Endothelial cell of umbilical vein (primary cell): Measurements from ENCODE around the gene SGSH. TPM values are rescaled to one million over a fixed set of nuclear protein-coding genes. Genes with fewer than 3 reads are reported as not detected.
A peak's percentile ranks its signal among the peaks of the same experiment; 100 is the strongest.

Experiments
- BruUV-seq: library from RNA; stranded (reverse); fragments of 400-500 nt; replicated peaks from 2 replicates; lab custom pipeline; 2021; lab: Mats Ljungman, UMichigan
- CTCF ChIA-PET: fragments of 300-600, 350-600 bp; sonication (Branson Sonifier 250); formaldehyde crosslinking; loops from one replicate; lab custom pipeline; 2021; ENCODE audit warnings: antibody characterized with exemption, inconsistent platforms; lab: Charles Lee
- POLR2A ChIA-PET: fragments of 300-600, 350-600 bp; sonication (Branson Sonifier 250); formaldehyde crosslinking; loops from one replicate; lab custom pipeline; 2021; ENCODE audit warnings: antibody characterized with exemption, inconsistent platforms; lab: Charles Lee
- DNase-seq: peaks from one replicate; pipeline ENCODE4 v3.0.0-alpha.2; 2011; ENCODE audit warnings: low read depth, low spot score
- FAIRE-seq: peaks from 2 replicates; lab custom pipeline; 2011; peaks lifted over from hg19 to GRCh38; lab: Jason Lieb, UNC
- H2AFZ ChIP-seq: 2 replicates; pipeline ENCODE4 v1.6.0; 2012; ENCODE audit warnings: low read depth, low read length, control low read depth, inconsistent platforms
- H3K27ac ChIP-seq: 2 replicates; pipeline ENCODE4 v1.5.1; 2011; ENCODE audit warnings: low read depth, mild to moderate bottlenecking, control low read depth, low read length, moderate library complexity; ENCODE audit not compliant: insufficient read depth
- H3K27me3 ChIP-seq, 2 experiments: 2 replicates each; pipeline versions ENCODE4 v1.6.0 to v1.6.1; 2011; ENCODE audit warnings: low read length in 2 of 2, mixed read lengths in 1 of 2; ENCODE audit not compliant: control insufficient read depth in 2 of 2, insufficient read depth in 2 of 2
- H3K36me3 ChIP-seq, 2 experiments: 2 replicates in 1 of 2; 3 replicates in 1 of 2; pipeline ENCODE4 v1.5.1; 2011; ENCODE audit warnings: low read length in 2 of 2, mild to moderate bottlenecking in 1 of 2, moderate library complexity in 1 of 2; ENCODE audit not compliant: control insufficient read depth in 2 of 2, insufficient read depth in 2 of 2; ENCODE audit errors: extremely low read depth in 1 of 2
- H3K4me1 ChIP-seq: 3 replicates; pipeline ENCODE4 v1.5.1; 2011; ENCODE audit warnings: mild to moderate bottlenecking, low read length; ENCODE audit not compliant: control insufficient read depth, insufficient read depth; ENCODE audit errors: extremely low read depth
- H3K4me2 ChIP-seq: 2 replicates; pipeline ENCODE4 v1.6.1; 2011; ENCODE audit warnings: low read length, control low read depth, mixed read lengths; ENCODE audit not compliant: insufficient read depth
- H3K4me3 ChIP-seq, 3 experiments: fragments of 200-600 bp in 1 of 3; sonication (generic), shearing (Covaris generic) in 1 of 3; replicated peaks in 1 of 3; 2 replicates each; pipeline ENCODE4 v1.5.1; 2011 to 2016; ENCODE audit warnings: control low read depth in 3 of 3, low read length in 3 of 3, mild to moderate bottlenecking in 2 of 3, inconsistent platforms in 1 of 3, low read depth in 1 of 3, moderate library complexity in 1 of 3; ENCODE audit not compliant: insufficient read depth in 1 of 3
- H3K79me2 ChIP-seq: 2 replicates; pipeline ENCODE4 v1.6.0; 2012; ENCODE audit warnings: low read length, inconsistent platforms; ENCODE audit not compliant: control insufficient read depth, insufficient read depth
- H3K9ac ChIP-seq: replicated peaks from 2 replicates; pipeline ENCODE3; 2011; ENCODE audit warnings: low read length, control low read depth; ENCODE audit not compliant: insufficient read depth; ENCODE audit errors: extremely low read depth
- H3K9me1 ChIP-seq: replicated peaks from 3 replicates; pipeline ENCODE4 v1.6.0; 2011; ENCODE audit warnings: mild to moderate bottlenecking, low read length; ENCODE audit not compliant: control insufficient read depth, insufficient read depth; ENCODE audit errors: extremely low read depth
- H3K9me3 ChIP-seq: replicated peaks from 2 replicates; pipeline ENCODE4 v1.5.1; 2012; ENCODE audit warnings: low read length, inconsistent platforms; ENCODE audit not compliant: control insufficient read depth, insufficient read depth
- H4K20me1 ChIP-seq: replicated peaks from 2 replicates; pipeline ENCODE3; 2011; ENCODE audit warnings: mild to moderate bottlenecking, low read length; ENCODE audit not compliant: control insufficient read depth, insufficient read depth; ENCODE audit errors: extremely low read depth
- FOS ChIP-seq: IDR thresholded peaks from 2 replicates; pipeline ENCODE4 v1.6.1; 2011; ENCODE audit warnings: mild to moderate bottlenecking, low read length, moderate library complexity, borderline replicate concordance; ENCODE audit not compliant: insufficient read depth
- GATA2 ChIP-seq: IDR thresholded peaks from 2 replicates; pipeline ENCODE4 v1.7.0; 2011; ENCODE audit warnings: low read depth, mild to moderate bottlenecking, moderate library complexity, mixed read lengths, low read length; ENCODE audit not compliant: insufficient read length, insufficient read depth
- JUN ChIP-seq: IDR thresholded peaks from 2 replicates; pipeline ENCODE4 v1.6.1; 2011; ENCODE audit warnings: borderline replicate concordance, low read depth; ENCODE audit not compliant: insufficient read length, insufficient read depth
- MYC ChIP-seq: IDR thresholded peaks from one replicate; pipeline ENCODE4 v1.6.1; 2011; ENCODE audit warnings: mild to moderate bottlenecking, low read depth, low read length
- POLR2A ChIP-seq: IDR thresholded peaks from 2 replicates; pipeline ENCODE4 v1.6.1; 2012; ENCODE audit warnings: low read depth, mild to moderate bottlenecking, control low read depth, low read length
- POLR2AphosphoS5 ChIP-seq: IDR thresholded peaks from 2 replicates; pipeline ENCODE4 v1.6.1; 2012; ENCODE audit warnings: low read depth, mild to moderate bottlenecking, control low read depth, low read length, moderate library complexity; ENCODE audit not compliant: insufficient read depth
- dilution Hi-C: fragments of 300-500 bp; cut with MboI; formaldehyde crosslinking; loops from one replicate; pipeline ENCODE4 v1.15.0; 2019; ENCODE audit warnings: low sequenced_read_pairs; ENCODE audit not compliant: extremely low pct_ligation_motif_present
- intact Hi-C: fragments of 100-400 bp; cut with micrococcal nuclease; formaldehyde crosslinking; loops from one replicate; pipeline ENCODE4 v1.10.0; 2022
- polyA plus RNA-seq, 4 experiments: library from polyadenylated mRNA; depleted of rRNA in 3 of 4; stranded (reverse) in 3 of 4; unstranded in 1 of 4; fragments of >200 nt; gene quantifications; 2 replicates each; pipeline versions ENCODE4 v1.2.1 to v1.2.3, GENCODE V29; 2011 to 2012; ENCODE audit warnings: missing spikeins in 1 of 4
- total RNA-seq: library from RNA; stranded (reverse); gene quantifications from 2 replicates; pipeline ENCODE4 v1.2.3, GENCODE V29; 2021
- TF ChIP-seq, protein P1 (sequence below): IDR thresholded peaks from 2 replicates; pipeline ENCODE4 v1.6.1; 2011; ENCODE audit not compliant: insufficient read depth, insufficient read length
- TF ChIP-seq, protein P2 (sequence below), 2 donors: IDR thresholded peaks; 1 replicate in 1 of 2; 2 replicates in 1 of 2; pipeline ENCODE4 v1.5.1; 2011; ENCODE audit warnings: low read length in 2 of 2, mild to moderate bottlenecking in 2 of 2, moderate library complexity in 2 of 2, control low read depth in 1 of 2, inconsistent platforms in 1 of 2, low read depth in 1 of 2; ENCODE audit not compliant: insufficient read depth in 1 of 2; ENCODE audit errors: extremely low read depth in 1 of 2

SGSH gene
- total and polyA plus RNA-seq, 2 donors (not counting 3 experiments of a cell fraction or from before 2014, with no cell fraction given): 81.4 to 217 TPM

GRCh38 chr17:80260791-80261158, 40.6 kb upstream of the SGSH start, which contains the start of gene RNF213:
TSS of gene RNF213 (plus strand) at chr17:80260852. CDS start at chr17:80263682, 2,830 bp downstream.
- H3K4me1 ChIP-seq: peaks cover 33% of the 10 kb centered on the region
- no peaks in the 10 kb centered on the region for H3K9me1 ChIP-seq
- dilution Hi-C loops: no loop called here
- H3K27ac ChIP-seq: peak within 1 kb of the TSS; percentile 82
- no peaks in the 10 kb centered on the region for H3K27me3 ChIP-seq
- H3K79me2 ChIP-seq: peaks cover 22% of the 10 kb centered on the region
- ChIA-PET POLR2A (no interaction called here), CTCF (interaction anchor here (1.7 kb wide), 1 partner anchor 66 kb away, joined by 6 read pairs; no protein-coding TSS in a partner anchor)
- no peak for FAIRE-seq
- peak within 1 kb of the TSS; percentile 52 for H3K4me2 ChIP-seq
- no TSS peak for BruUV-seq
- H3K9ac ChIP-seq: peak within 1 kb of the TSS; percentile 76
- peak within 1 kb of the TSS; percentile 14 for H2AFZ ChIP-seq
- TF ChIP-seq, protein P1, sequence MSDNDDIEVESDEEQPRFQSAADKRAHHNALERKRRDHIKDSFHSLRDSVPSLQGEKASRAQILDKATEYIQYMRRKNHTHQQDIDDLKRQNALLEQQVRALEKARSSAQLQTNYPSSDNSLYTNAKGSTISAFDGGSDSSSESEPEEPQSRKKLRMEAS: no peak
- TF ChIP-seq POLR2AphosphoS5: peak; percentile 84
- DNase-seq: peak; percentile 6
- no peaks in the 10 kb centered on the region for H4K20me1 ChIP-seq
- no peaks in the 10 kb centered on the region for H3K9me3 ChIP-seq
- H3K4me3 ChIP-seq: peak within 1 kb of the TSS; percentile 45 to 77 (median 60)
- peaks cover under 1 to 2% of the 10 kb centered on the region in 2 experiments for H3K36me3 ChIP-seq
- intact Hi-C loops: loop anchor here (1.0 to 5.0 kb wide), 3 partner anchors 40 to 113 kb away; partner anchors contain the start of genes EIF4A3, SGSH and SLC26A11

- intact Hi-C loops (loop anchor here (1.0 to 5.0 kb wide), 3 partner anchors 40 to 113 kb away; partner anchors contain the start of genes EIF4A3, SGSH and SLC26A11), dilution Hi-C loops (no loop called here)
- peak overlapping the region; percentile 82 for H3K27ac ChIP-seq
- TF ChIP-seq POLR2AphosphoS5 (no peak), JUN (no peak), POLR2A (peak; percentile 45), GATA2 (no peak), FOS (no peak), MYC (no peak)
- TF ChIP-seq, protein P2, sequence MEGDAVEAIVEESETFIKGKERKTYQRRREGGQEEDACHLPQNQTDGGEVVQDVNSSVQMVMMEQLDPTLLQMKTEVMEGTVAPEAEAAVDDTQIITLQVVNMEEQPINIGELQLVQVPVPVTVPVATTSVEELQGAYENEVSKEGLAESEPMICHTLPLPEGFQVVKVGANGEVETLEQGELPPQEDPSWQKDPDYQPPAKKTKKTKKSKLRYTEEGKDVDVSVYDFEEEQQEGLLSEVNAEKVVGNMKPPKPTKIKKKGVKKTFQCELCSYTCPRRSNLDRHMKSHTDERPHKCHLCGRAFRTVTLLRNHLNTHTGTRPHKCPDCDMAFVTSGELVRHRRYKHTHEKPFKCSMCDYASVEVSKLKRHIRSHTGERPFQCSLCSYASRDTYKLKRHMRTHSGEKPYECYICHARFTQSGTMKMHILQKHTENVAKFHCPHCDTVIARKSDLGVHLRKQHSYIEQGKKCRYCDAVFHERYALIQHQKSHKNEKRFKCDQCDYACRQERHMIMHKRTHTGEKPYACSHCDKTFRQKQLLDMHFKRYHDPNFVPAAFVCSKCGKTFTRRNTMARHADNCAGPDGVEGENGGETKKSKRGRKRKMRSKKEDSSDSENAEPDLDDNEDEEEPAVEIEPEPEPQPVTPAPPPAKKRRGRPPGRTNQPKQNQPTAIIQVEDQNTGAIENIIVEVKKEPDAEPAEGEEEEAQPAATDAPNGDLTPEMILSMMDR (IDR thresholded peaks at IDR 0.05; ENCODE audit: extremely low read depth in 1 of 2, insufficient read depth in 1 of 2, low read depth in 1 of 2, low read length in 2 of 2): no peak
- TF ChIP-seq, protein P1: no peak
- peaks cover 37% of the 10 kb centered on the region for H3K4me1 ChIP-seq
- H2AFZ ChIP-seq: peak overlapping the region; percentile 14
- H3K9ac ChIP-seq: peak overlapping the region; percentile 55
- no peaks in the 10 kb centered on the region for H3K27me3 ChIP-seq
- POLR2A ChIA-PET: no interaction called here
- H3K9me3 ChIP-seq: no peaks in the 10 kb centered on the region
- peak overlapping the region; percentile 26 for H3K4me2 ChIP-seq
- CTCF ChIA-PET: interaction anchor here (1.7 kb wide), 1 partner anchor 65 kb away, joined by 6 read pairs; no protein-coding TSS in a partner anchor
- FAIRE-seq: no peak
- H3K36me3 ChIP-seq: no peaks in the 10 kb centered on the region
- H4K20me1 ChIP-seq: no peaks in the 10 kb centered on the region
- DNase-seq: peak; percentile 66
- H3K79me2 ChIP-seq: peaks cover 22% of the 10 kb centered on the region
- peak overlapping the region in 2 of 3 experiments; percentile 26 to 34 for H3K4me3 ChIP-seq
- BruUV-seq: TSS peak; percentile 78
- no peaks in the 10 kb centered on the region for H3K9me1 ChIP-seq
Observed at GRCh38 chr17:80260069-80260535, 40.0 kb upstream of the SGSH start.
